ENCODE results near the gene SGIP1.
"Not testable (repeated sequence)": the region's sequence is repeated elsewhere in the genome, so short reads cannot be mapped to it uniquely, and the experiment has no call there.

DNA sequence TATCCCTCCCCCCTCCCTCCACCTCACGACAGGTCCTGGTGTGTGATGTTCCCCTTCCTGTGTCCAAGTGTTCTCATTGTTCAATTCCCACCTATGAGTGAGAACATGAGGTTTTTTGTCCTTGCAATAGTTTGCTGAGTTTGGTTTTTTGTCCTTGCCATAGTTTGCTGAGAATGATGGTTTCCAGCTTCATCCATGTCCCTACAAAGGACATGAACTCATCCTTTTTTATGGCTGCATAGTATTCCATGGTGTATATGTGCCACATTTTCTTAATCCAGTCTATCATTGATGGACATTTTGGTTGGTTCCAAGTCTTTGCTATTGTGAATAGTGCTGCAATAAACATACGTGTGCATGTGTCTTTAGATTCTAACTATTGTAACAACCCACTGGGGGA is 261.9 kb downstream of the SGIP1 start:
- TF ChIP-seq CTCF, EZH2, EZH2phosphoT487 (IDR thresholded peaks at IDR 0.05): not testable (repeated sequence)

Measured in neural progenitor cell (in vitro differentiated cells).